ENCODE data around the gene SMS.
A peak's percentile ranks its signal among the peaks of the same experiment; 100 is the strongest.

SMS gene

GRCh38 chrX:21985332-21985777, 44.8 kb downstream of the SMS start:
- DNase-seq, result peak; percentile 15 to 74 (median 27)

- DNase-seq, result no peak
Measured at GRCh38 chrX:21986596-21986995, 46.1 kb downstream of the SMS start.

GRCh38 chrX:21989384-21989783, 48.9 kb downstream of the SMS start:
- peak in 1 of 5 donors; percentile 47 for DNase-seq

- no peak for DNase-seq
Measured at GRCh38 chrX:21990832-21991231, 50.3 kb downstream of the SMS start.

- no peak for DNase-seq
Measured at GRCh38 chrX:21991504-21991903, 51.0 kb downstream of the SMS start.

- no peak for DNase-seq
Measured at GRCh38 chrX:21993265-21993664, 52.8 kb downstream of the SMS start.

- DNase-seq, result peak in 1 of 5 donors; percentile 46
Measured at GRCh38 chrX:21996872-21997455, 56.5 kb downstream of the SMS start.

GRCh38 chrX:21998037-21998436, 57.5 kb downstream of the SMS start:
- no peak for DNase-seq

- no peak for DNase-seq
Measured at GRCh38 chrX:22004866-22005265, 64.4 kb downstream of the SMS start.

- DNase-seq, result no peak
Measured at GRCh38 chrX:22012051-22012450, 71.5 kb downstream of the SMS start.

- no peak for DNase-seq
Measured at GRCh38 chrX:22012931-22013330, 72.4 kb downstream of the SMS start.

- no peak for DNase-seq
Measured at GRCh38 chrX:22015139-22015750, 74.7 kb downstream of the SMS start.

GRCh38 chrX:22021751-22022324, 81.3 kb downstream of the SMS start:
- DNase-seq, result no peak

- DNase-seq, result no peak
Measured at GRCh38 chrX:22024577-22024976, 84.1 kb downstream of the SMS start.

GRCh38 chrX:22025751-22026150, 85.2 kb downstream of the SMS start:
- DNase-seq, result no peak

- DNase-seq, result no peak
Measured at GRCh38 chrX:22026731-22027130, 86.2 kb downstream of the SMS start.

- DNase-seq, result no peak
Measured at GRCh38 chrX:22032084-22032483, 91.6 kb downstream of the SMS start, which contains the start of gene PHEX. PHEX (plus strand) TSS chrX:22032325; CDS start chrX:22033006, 681 bp downstream.

GRCh38 chrX:22032506-22032905, 92.0 kb downstream of the SMS start:
- DNase-seq, result no peak

GRCh38 chrX:22033818-22034217, 93.3 kb downstream of the SMS start:
- DNase-seq, result no peak

GRCh38 chrX:22035236-22035635, 94.7 kb downstream of the SMS start:
- no peak for DNase-seq

GRCh38 chrX:22037225-22037624, 96.7 kb downstream of the SMS start:
- DNase-seq, result no peak

GRCh38 chrX:22037911-22038537, 97.5 kb downstream of the SMS start:
- DNase-seq, result peak in 1 of 5 donors; percentile 4

- no peak for DNase-seq
Measured at GRCh38 chrX:22039541-22039940, 99.0 kb downstream of the SMS start.

GRCh38 chrX:22040184-22040583, 99.7 kb downstream of the SMS start:
- no peak for DNase-seq

All from T-helper 1 cell (primary cell).